Small intestine (tissue), 7 donors: ENCODE results near the gene CPVL. TPM values are rescaled to one million over a fixed set of nuclear protein-coding genes. Genes with fewer than 3 reads are reported as not detected.

Source experiments
- DNase-seq, 2 donors: peaks; one replicate each; pipeline versions ENCODE4 v3.0.0 to v3.0.0-alpha.2; 2013
- FAIRE-seq: peaks from 2 replicates; lab custom pipeline; 2012; peaks lifted over from hg19 to GRCh38; lab: Jason Lieb, UNC
- H3K27ac ChIP-seq, 3 donors: one replicate each; pipeline ENCODE4 v1.5.1; 2013; ENCODE audit warnings: low read length in 2 of 3, mild to moderate bottlenecking in 2 of 3, control low read depth in 1 of 3, inconsistent platforms in 1 of 3, low read depth in 1 of 3, moderate library complexity in 1 of 3
- H3K27me3 ChIP-seq, 3 donors: one replicate each; pipeline ENCODE4 v1.6.1; 2013; ENCODE audit warnings: low read length in 3 of 3, inconsistent platforms in 1 of 3; ENCODE audit not compliant: control insufficient read depth in 3 of 3, insufficient read depth in 3 of 3
- H3K36me3 ChIP-seq, 3 donors: one replicate each; pipeline ENCODE4 v1.6.1; 2013; ENCODE audit warnings: low read length in 3 of 3, inconsistent platforms in 1 of 3, low read depth in 1 of 3, mild to moderate bottlenecking in 1 of 3, moderate library complexity in 1 of 3; ENCODE audit not compliant: control insufficient read depth in 3 of 3, insufficient read depth in 2 of 3
- H3K4me1 ChIP-seq, 3 donors: one replicate each; pipeline ENCODE4 v1.6.1; 2013; ENCODE audit warnings: low read length in 2 of 3, inconsistent platforms in 1 of 3, low read depth in 1 of 3, mild to moderate bottlenecking in 1 of 3, moderate library complexity in 1 of 3; ENCODE audit not compliant: control insufficient read depth in 3 of 3, insufficient read depth in 2 of 3
- H3K4me3 ChIP-seq, 3 donors: one replicate each; pipeline ENCODE4 v1.5.1; 2013; ENCODE audit warnings: low read length in 3 of 3, control low read depth in 1 of 3, inconsistent platforms in 1 of 3, low read depth in 1 of 3, mild to moderate bottlenecking in 1 of 3, moderate library complexity in 1 of 3
- H3K9me3 ChIP-seq, 2 donors: one replicate each; pipeline ENCODE4 v1.6.1; 2013; ENCODE audit warnings: low read depth in 1 of 2, low read length in 1 of 2; ENCODE audit not compliant: control insufficient read depth in 2 of 2, insufficient read depth in 1 of 2
- WGBS, 3 donors: extraction: QIAGEN DNeasy Blood & Tissue Kit; methylation state at CpG; one replicate each; pipeline ENCODE4 v1.1.7; 2013; 5-methylcytosine and 5-hydroxymethylcytosine counted together
- polyA plus RNA-seq, 4 donors: library from polyadenylated mRNA; stranded (reverse) in 3 of 4; unstranded in 1 of 4; fragments of 200-250 nt in 3 of 4; fragments of 120-200 nt in 1 of 4; gene quantifications; one replicate each; pipeline versions ENCODE4 v1.2.1 to v1.2.3, GENCODE V29; 2013
- donor health status: healthy with polysubstance abuse.
- donor health status: control.
- donor health status: control.
- donor health status: Bipolar disorder and iron deficiency.
- donor health status: healthy.

CPVL gene
- polyA plus RNA-seq, 4 donors, result 1.8 to 320 (median 11.2) TPM

DNA sequence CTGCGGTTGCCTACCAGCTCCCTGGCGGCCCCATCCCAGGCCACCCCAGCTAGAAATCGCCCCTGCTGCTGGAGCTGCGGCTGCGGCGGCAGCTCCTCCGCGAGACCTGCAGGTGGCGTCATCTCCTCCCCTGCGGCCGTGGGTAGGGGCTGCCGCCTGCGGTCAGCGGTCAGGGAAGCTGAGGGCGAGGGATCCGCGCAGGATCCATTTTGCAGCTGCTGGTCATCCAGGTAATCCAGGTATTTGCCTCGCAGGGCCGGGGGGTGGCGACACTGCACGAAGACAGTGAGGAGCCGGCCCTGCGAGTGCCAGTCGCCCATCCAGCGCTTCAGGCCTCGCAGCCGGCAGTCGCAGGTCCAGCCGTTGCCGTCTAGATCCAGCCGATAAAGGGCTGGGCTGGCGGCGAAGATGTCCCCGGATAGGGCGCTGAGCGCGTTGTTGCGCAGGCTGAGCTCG, 189.7 kb downstream of the CPVL start:
- DNase-seq, result peak; percentile 67 to 85
- Histone ChIP-seq H3K4me3 (peak overlapping the region in 2 of 3 donors; percentile 52 to 85), H3K4me1 (peaks cover 0 to 27% (median 2%) of the 10 kb centered on the region in 3 donors), H3K27me3 (peaks cover 0 to 33% (median 5%) of the 10 kb centered on the region in 3 donors), H3K36me3 (peaks cover 0 to 2% (median 0%) of the 10 kb centered on the region in 3 donors), H3K9me3 (no peaks in the 10 kb centered on the region), H3K27ac (peak overlapping the region; percentile 21 to 88 (median 81))
- no peak for FAIRE-seq
- 1% methylated on average over 34 to 39 of the region's 39 CpGs for WGBS, 3 donors

DNA sequence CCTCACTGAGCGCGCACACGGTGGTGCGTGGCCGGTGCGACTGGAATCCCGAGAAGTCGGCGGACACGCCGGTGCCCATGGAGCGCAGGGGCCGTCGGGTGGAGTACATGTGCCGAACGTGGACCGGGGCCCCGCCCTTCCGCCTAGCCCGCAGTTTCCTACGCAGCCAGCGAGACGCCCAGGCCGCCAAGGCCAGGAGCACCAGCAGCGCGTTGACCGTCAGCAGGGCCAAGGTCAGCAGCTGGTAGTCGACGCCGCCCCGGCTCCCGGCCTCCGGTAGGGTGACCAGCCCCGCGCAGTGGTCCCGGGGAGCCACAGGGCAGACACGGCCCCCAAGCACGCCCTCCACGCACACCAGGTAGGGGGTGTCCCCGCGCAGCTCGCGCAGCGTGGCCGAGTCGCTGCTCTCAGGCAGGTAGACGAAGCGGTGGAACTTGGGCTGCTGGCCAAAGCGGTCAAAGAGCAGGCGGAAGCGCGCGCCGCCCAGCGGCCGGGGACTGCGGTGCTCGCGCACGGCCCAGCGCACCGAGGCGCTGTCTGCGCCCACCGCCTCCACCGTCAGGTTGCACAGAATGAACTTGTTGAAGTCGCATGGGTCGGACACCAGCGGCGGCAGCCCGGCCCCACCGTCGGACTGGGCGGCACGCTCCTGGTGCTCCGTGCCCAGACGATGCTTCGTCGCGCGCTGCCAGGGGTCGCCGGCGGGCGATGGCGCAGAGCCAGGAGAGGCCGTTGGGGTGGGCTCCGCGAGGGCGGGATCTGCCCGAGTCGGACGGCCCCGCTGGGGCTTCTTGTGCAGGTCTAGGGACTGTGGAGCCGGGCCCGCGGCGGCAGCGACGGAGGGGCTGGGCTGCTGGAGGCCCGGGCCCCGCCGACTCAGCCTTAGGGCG, 190.4 kb downstream of the CPVL start:
- Histone ChIP-seq H3K4me1 (peaks cover 0 to 27% (median 2%) of the 10 kb centered on the region in 3 donors), H3K36me3 (peaks cover 0 to 2% (median 0%) of the 10 kb centered on the region in 3 donors), H3K4me3 (peak overlapping the region in 2 of 3 donors; percentile 52 to 85), H3K9me3 (no peaks in the 10 kb centered on the region), H3K27me3 (peaks cover 0 to 33% (median 5%) of the 10 kb centered on the region in 3 donors), H3K27ac (peak overlapping the region; percentile 71 to 88 (median 81))
- WGBS, 3 donors, result 2 to 4% (median 3%) methylated on average over 78 to 104 of the region's 104 CpGs
- no peak for FAIRE-seq
- peak; percentile 86 to 93 for DNase-seq

- DNase-seq, result no peak
- Histone ChIP-seq H3K27me3 (peaks cover 0 to 31% (median 5%) of the 10 kb centered on the region in 3 donors), H3K27ac (peak overlapping the region; percentile 71 to 88 (median 81)), H3K36me3 (peaks cover 0 to 2% (median 0%) of the 10 kb centered on the region in 3 donors), H3K4me3 (peak overlapping the region in 2 of 3 donors; percentile 52 to 85), H3K9me3 (no peaks in the 10 kb centered on the region), H3K4me1 (peaks cover 0 to 27% (median 2%) of the 10 kb centered on the region in 3 donors)
- WGBS, 3 donors, result 18 to 36% (median 21%) methylated on average over 21 to 22 of the region's 22 CpGs
- no peak for FAIRE-seq
Measured at GRCh38 chr7:28955356-28955717, 191.0 kb downstream of the CPVL start.

DNA sequence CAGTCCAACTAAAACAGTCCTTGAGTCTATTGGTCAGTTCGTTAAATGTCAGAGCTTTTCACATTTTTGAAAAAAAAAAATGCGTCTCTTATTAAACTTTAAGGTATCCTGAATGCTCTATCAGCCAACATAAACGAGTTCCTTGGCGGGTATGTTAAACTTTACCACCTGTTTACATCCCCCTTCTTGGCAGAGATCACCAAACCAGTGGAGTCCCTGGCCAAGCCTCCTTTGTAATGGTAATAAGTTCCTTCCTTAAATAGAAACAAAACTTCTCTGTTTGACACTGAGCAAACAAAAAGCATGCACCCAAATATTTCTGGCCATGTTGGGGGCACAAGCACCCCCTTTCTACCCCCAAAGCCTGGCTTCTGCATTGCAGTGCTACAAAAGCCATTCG, 191.4 kb downstream of the CPVL start:
- Histone ChIP-seq H3K27me3 (peaks cover 0 to 31% (median 5%) of the 10 kb centered on the region in 3 donors), H3K27ac (no peak overlapping the region), H3K36me3 (no peaks in the 10 kb centered on the region), H3K4me1 (peaks cover 0 to 27% (median 2%) of the 10 kb centered on the region in 3 donors), H3K9me3 (no peaks in the 10 kb centered on the region), H3K4me3 (peak overlapping the region in 1 of 3 donors; percentile 52)
- no peak for DNase-seq
- 24 to 46% (median 37%) methylated on average over 5 of the region's 5 CpGs for WGBS, 3 donors
- no peak for FAIRE-seq

GRCh38 chr7:28954471-28954870, 191.9 kb downstream of the CPVL start:
- Histone ChIP-seq H3K4me1 (peaks cover 0 to 27% (median 2%) of the 10 kb centered on the region in 3 donors), H3K27ac (no peak overlapping the region)
- FAIRE-seq, result no peak

GRCh38 chr7:28953633-28954032, 192.7 kb downstream of the CPVL start:
- DNase-seq (peak in 1 of 2 donors; percentile 27), FAIRE-seq (no peak)
- peak overlapping the region in 1 of 3 donors; percentile 69 for H3K27ac ChIP-seq

More at GRCh38 chr7:28954471-28954870, 191.9 kb downstream of the CPVL start:
- Histone ChIP-seq H3K9me3 (no peaks in the 10 kb centered on the region), H3K36me3 (no peaks in the 10 kb centered on the region), H3K27me3 (peaks cover 0 to 31% (median 5%) of the 10 kb centered on the region in 3 donors), H3K4me3 (no peak overlapping the region)
- no peak for DNase-seq

More at GRCh38 chr7:28953633-28954032, 192.7 kb downstream of the CPVL start:
- 39 to 58% (median 54%) methylated on average over 4 of the region's 4 CpGs for WGBS, 3 donors
- peaks cover 0 to 26% (median 5%) of the 10 kb centered on the region in 3 donors for H3K27me3 ChIP-seq
- no peaks in the 10 kb centered on the region for H3K36me3 ChIP-seq
- H3K9me3 ChIP-seq, result no peaks in the 10 kb centered on the region
- no peak overlapping the region for H3K4me3 ChIP-seq
- H3K4me1 ChIP-seq, result peaks cover 0 to 22% (median 2%) of the 10 kb centered on the region in 3 donors

Other genes with a start within 250 kb of the CPVL start
- 1 to 10 TPM in 2 of 4 donors, under 1 TPM in 2; 0.22 to 2.9 (median 1.5) TPM for gene TRIL, start 188.2 kb downstream of the CPVL start, polyA plus RNA-seq
- 100 to 1,000 TPM in 1 of 4 donors, 10 to 100 TPM in 3; 22.3 to 124 (median 45.2) TPM for gene CHN2, start 48.2 kb upstream of the CPVL start, polyA plus RNA-seq